Left colon (tissue), 2 donors: ENCODE measurements around the gene MSANTD4. TPM values are rescaled to one million over a fixed set of nuclear protein-coding genes. Genes with fewer than 3 reads are reported as not detected.
"Not testable (repeated sequence)": the region's sequence is repeated elsewhere in the genome, so short reads cannot be mapped to it uniquely, and the experiment has no call there.

Experiments used
- ATAC-seq: fragments of 200-7000 bp; cut with Tn5 transposase; one replicate; pipeline ENCODE4 v1.9.1; 2020; ENCODE audit warnings: mild to moderate bottlenecking, moderate library complexity
- DNase-seq, 2 donors: peaks; one replicate each; pipeline ENCODE4 v3.0.0-alpha.2; 2020
- intact Hi-C, 2 donors: fragments of 100-400 bp; cut with DNase I in 1 of 2; cut with micrococcal nuclease in 1 of 2; formaldehyde crosslinking; loops; one replicate each; pipeline versions ENCODE4 v1.11.2 to v1.14.0; 2022; cut with DNase I, micrococcal nuclease
- total RNA-seq, 2 donors: library from RNA; stranded (reverse); fragmentation: NEBNext Ultra II Directional; extraction: Animal tissue kit (Norgen Biotek cat#: 25700); gene quantifications; one replicate each; pipeline ENCODE4 v1.2.1, GENCODE V29; 2021
- donor health status: DM: no; HTN: no; CAD: no.
- donor health status: DM: yes; HTN: yes; CAD: no.

The MSANTD4 gene
- total RNA-seq, 2 donors from 2014 or later = 6.7 to 8.2 TPM

- no peak for DNase-seq
- no peak for ATAC-seq
- intact Hi-C loops = no loop called here
Observed at GRCh38 chr11:106017093-106017492, 4.9 kb downstream of the MSANTD4 start.

DNA sequence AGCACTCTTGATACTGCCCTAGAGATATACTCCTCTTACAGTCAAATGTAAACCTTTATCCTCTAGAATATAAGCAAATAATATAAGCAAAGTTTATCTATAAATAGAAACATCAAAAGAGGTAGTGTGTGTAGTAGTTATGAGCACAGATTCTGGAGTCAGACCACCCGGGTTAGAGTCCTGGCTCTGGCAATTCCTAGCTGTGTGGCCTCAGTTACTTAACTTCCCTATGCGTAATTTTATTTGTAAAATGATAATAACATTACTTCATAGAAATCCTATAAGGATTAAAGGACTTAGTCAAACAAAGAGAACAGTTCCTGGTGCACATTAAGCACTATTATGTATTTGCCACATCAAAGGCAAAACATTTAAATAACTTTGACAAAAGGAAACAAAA lies 7.0 kb downstream of the MSANTD4 start:
- ATAC-seq (no peak), DNase-seq (no peak)
- intact Hi-C loops = no loop called here

- ATAC-seq (no peak), DNase-seq (no peak)
- intact Hi-C loops = no loop called here
Observed at GRCh38 chr11:106014620-106015019, 7.4 kb downstream of the MSANTD4 start.

DNA sequence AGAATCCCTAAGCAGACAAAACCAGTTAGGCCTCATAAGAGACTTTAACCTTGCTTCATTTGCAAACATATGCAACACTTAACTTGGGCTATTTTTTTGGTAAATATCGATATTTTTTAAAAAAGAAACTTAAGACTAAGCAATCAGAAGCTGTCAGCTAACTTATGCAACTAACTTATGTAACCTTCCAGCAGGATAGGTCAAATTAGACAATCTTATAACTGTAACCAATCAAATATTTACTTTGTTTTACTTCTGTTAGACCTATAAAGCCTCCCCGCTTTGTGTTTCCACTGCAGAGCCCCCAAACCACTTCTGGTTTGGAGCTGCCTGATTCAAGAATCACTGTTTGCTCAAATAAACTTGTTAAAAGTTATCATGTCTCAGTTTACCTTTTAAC lies 8.0 kb downstream of the MSANTD4 start:
- intact Hi-C loops = no loop called here
- no peak for DNase-seq
- ATAC-seq = no peak

DNA sequence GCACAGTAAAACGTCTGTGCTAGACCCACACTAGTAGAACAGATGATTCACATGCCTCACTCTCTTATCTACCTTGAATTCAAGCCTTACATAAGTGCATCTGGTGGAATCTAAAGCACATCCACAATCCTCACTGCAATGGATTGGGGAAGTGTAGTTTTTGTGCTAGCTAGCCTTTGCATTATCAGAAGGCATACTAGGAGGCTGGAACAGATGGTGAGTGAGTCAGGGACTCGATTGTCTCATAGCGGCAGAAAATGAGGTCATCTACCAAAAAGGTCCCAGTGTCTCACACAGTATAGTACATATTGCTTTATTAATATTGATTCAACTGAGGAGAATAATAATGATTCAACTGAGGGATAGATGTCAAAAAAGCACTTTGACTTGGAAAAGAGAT lies 9.3 kb downstream of the MSANTD4 start:
- intact Hi-C loops = no loop called here
- DNase-seq (no peak), ATAC-seq (no peak)

GRCh38 chr11:106011481-106011880 lies 10.6 kb downstream of the MSANTD4 start:
- no peak for ATAC-seq
- intact Hi-C loops = no loop called here

DNA sequence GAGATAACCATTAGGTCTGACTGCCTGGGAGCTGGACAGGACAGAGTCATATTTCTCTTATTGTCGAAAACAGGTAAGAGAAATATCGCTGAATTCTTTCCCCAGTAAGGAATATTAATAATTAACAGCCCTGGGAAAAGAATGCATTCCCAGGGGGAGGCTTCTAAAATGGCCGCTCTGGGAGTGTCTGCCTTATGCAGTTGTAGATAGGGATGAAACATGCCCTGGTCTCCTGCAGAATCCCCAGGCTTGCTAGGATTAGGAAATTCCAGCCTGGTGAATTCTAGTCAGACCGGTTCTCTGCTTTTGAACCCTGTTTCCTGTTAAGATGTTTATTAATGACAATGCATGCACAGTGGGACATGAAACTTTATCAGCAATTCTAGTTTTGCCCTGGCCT lies 18.9 kb downstream of the MSANTD4 start:
- intact Hi-C loops, ATAC-seq, DNase-seq: not testable (repeated sequence)

More at GRCh38 chr11:106011481-106011880, 10.6 kb downstream of the MSANTD4 start:
- DNase-seq = no peak

DNA sequence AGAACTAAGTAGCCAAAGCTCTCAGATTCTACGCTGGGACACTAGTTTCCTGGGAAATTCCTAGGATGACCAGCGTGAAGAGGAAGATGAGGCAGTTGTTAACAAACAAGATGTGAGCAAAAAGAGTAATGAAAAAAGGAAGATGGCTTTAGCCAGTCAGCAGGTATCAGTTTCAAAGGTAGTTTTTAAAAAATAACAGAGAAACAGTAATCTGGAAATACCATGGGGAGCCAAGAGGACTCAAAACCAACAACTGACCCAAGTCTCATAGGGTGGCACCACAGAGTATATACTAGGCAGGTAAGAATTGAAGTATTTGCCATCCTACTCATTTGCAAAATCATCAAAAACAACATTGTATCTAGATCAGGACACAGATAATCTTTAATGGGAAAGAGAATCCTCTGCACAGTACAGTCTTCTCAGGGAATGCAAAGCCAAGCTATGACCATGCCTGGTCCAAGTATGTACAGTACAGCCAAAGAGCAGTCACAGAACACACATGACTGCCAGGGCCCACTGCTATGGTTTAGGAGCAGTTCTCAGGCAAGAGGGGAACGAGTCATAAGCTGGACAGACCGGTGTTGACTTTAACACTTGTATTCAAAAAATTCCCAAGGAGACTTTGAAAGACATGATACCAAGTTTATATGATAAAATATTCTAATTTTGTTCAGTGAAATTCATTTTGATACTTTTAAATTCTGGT lies 20.6 kb downstream of the MSANTD4 start:
- intact Hi-C loops = no loop called here
- DNase-seq (no peak), ATAC-seq (no peak)

DNA sequence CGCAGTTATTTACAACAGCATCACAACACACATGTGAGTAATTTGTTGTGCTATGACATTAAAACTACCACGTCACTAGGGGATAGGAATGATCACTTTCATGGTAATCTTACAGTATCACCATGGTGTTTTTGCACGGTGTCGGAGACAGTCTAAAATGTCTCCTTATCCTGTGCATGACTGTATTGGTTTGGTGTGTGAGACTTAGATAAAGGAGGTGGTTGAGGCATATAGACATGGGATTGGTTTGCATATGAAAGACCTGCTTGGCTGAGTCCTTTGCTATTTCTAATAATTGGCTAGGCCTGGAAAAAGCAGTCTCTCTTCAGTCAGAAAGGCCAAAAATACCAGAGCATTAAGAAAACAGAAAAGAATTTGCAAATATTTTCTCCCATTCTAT lies 30.2 kb downstream of the MSANTD4 start:
- ATAC-seq (no peak), DNase-seq (no peak)
- intact Hi-C loops = no loop called here

DNA sequence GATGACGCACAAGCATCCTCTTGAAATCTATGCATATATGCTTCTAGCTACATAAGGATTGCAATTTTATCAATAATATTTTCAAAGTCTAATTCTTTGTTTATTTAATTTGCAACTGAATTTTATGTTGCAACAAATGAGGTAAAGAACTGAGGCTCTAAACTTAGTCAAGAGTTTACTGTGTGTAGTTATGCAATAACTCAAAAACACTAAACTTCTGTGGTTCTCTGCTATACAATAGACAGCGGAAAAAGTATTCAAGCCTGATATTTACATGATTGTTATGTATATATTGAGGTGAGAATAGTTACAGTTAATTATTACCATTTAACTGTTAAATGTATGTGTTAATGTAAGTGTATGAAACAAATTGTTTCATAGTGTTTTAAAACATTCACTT lies 32.9 kb downstream of the MSANTD4 start:
- intact Hi-C loops = no loop called here
- ATAC-seq = no peak
- no peak for DNase-seq

DNA sequence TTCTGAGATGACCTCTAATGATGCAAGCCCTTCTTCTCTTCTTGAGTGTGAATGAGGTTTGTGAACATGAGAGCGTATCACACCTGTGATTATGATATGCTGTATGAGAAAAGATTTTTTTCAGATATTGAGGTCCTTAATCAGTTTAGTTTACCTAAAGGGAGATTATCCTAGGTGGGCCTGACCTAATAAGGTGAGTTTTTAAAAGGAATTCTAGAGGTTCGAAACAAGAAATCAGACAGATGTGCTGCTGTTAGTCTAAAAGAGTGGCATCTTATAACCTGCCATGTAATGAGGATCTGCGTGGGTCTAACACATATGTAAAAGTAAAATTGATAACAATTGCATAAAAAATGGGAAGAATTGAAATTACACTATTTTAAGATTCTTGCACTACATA lies 33.8 kb downstream of the MSANTD4 start:
- intact Hi-C loops = no loop called here
- no peak for ATAC-seq
- DNase-seq = no peak

DNA sequence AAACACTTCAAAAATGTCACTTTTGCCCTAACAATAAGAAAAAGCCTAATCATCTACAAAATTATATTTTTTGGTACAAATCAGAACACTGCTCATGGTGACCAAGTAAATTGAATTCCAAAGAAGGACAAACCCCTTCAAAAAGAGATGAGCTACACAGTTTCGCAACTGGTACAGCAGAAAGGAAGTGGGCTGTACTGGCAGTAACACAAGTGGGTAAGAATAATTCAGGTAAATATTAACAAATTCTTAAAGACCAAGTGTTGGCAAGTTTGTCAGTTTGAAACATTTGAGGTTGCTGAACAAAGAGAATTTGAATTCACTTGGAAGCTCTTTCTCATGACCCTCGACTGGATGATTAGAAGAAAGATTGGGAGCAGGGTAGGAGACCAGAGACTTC lies 35.5 kb downstream of the MSANTD4 start:
- intact Hi-C loops = no loop called here
- DNase-seq (no peak), ATAC-seq (no peak)

DNA sequence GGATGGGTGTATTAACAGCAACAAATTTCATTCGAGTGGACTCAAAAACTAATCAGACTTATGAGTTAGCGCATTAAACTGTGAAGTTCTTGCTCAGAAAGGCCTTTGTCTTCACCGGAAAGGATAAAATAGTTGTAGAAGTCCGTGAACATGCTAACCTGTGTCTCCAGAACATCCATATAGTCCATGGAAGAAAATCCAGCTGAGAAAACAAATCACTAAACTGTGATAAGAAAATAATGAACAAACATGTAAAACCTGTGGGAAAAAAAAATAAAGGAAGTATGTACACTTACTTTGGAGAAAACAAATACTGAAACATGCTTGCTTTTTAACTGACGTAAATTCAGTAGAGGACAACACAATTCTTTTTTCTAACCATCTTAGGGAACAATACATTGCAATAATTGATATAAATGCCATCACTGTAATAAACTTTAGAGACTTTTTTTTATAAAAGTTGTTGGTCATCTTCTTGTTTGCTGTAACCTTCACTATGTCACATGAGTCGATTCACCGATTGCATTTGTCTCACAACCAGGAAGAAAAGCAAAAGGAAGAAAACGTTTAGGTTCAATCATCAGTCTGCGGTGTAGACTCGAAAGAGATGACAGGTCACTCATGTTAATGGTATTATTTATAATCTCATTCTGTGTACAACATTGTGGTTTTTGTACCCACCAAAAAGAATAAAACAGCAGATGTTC lies 41.9 kb downstream of the MSANTD4 start:
- ATAC-seq = no peak
- intact Hi-C loops = no loop called here
- DNase-seq = no peak

DNA sequence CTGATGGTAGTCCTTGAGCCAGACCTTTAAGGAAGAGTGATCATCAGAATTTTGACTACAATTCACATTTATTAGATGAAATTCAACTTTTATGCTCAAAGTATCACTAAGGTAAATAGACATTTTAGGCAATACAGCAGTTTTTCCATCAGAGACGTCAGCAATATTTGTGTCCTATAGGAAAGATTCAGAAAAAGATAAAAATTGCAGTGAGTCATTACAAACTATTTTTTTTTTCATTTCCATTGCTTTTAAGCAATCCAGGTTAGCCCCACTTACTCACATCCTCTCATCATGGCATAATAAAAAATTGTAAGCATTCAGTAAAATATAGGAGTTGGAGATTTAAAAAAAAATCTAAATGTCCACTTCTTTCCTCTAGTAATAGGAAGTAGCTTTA lies 46.9 kb downstream of the MSANTD4 start:
- ATAC-seq = no peak
- intact Hi-C loops = no loop called here
- DNase-seq = no peak

- ATAC-seq (no peak), DNase-seq (no peak)
- intact Hi-C loops = no loop called here
Observed at GRCh38 chr11:105969756-105970155, 52.3 kb downstream of the MSANTD4 start.

- DNase-seq (no peak), ATAC-seq (no peak)
- intact Hi-C loops = no loop called here
Observed at GRCh38 chr11:105968021-105968697, 53.9 kb downstream of the MSANTD4 start.

DNA sequence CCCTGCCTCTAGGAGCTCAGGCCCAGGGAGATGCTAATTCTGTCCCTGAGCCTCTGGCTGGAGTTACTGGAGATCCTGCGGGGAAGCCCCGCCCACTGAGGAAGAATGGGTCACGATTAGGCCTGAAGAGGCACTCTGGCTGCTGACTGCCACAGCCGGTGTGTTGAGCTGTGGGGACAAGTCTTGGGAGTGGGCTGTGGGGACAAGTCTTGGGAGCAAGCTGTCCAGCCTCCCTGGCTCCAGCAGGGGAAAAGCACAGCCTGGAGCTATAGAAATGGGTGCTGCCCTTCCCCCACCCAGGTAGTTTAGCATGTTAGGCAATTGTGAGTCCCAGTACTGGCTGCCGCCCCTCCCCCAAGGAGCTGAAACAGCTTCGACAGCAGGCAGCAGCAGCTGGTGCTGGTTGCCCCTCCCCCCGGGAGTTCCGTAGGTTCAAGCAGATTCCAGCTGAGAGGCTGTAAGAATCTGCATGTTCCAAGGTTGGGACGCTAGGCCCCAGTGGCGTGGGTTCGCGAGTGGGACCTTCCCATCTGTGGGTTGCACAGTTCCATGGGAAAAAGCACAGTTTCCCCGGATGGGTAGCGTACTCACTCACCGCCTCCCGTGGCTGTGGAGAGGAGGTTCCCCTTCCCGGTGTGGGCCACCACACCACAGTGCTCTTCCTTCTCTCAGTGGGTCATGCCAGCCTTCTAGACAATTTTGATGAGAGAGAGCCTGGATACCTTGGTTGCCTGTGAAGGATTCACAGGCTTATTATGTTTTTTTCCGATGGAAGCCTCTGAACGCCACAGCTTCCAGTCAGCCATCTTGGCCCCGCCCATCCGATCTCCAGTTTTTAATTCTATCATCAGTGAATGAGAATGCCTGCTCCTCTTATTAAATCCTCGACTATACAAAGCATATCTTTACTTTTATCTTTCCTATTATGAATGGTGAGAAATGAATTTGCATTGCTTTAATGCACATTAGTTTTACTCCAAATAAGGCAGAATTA lies 61.5 kb downstream of the MSANTD4 start:
- ATAC-seq = no peak
- intact Hi-C loops = no loop called here
- DNase-seq = peak in 1 of 2 donors; percentile 4
